DND-41 (cell line): Measurements from ENCODE around the gene PHF20.

Experiments used
- CTCF ChIP-seq: IDR thresholded peaks from 2 replicates; pipeline ENCODE4 v1.5.1; 2012; ENCODE audit warnings: borderline replicate concordance, low read length, moderate library complexity, mild to moderate bottlenecking; ENCODE audit not compliant: poor library complexity, severe bottlenecking; ENCODE audit errors: extremely low read depth
- EZH2 ChIP-seq: IDR thresholded peaks from 3 replicates; pipeline ENCODE4 v1.6.1; 2012; ENCODE audit warnings: borderline replicate concordance, low read depth, mild to moderate bottlenecking, moderate library complexity, low read length, inconsistent platforms; ENCODE audit not compliant: severe bottlenecking

GRCh38 chr20:35828434-35828833 is 56.6 kb downstream of the PHF20 start:
- TF ChIP-seq CTCF: no peak
- no peak for TF ChIP-seq EZH2
